ENCODE data around the gene RFTN1. TPM values are rescaled to one million over a fixed set of nuclear protein-coding genes. Genes with fewer than 3 reads are reported as not detected.
A peak's percentile ranks its signal among the peaks of the same experiment; 100 is the strongest.
"Not testable (repeated sequence)": the region's sequence is repeated elsewhere in the genome, so short reads cannot be mapped to it uniquely, and the experiment has no call there.

RFTN1 gene
- total RNA-seq, 2 experiments from 2014 or later, result 95.9 to 109 TPM

GRCh38 chr3:16501376-16501775 lies 12.1 kb downstream of the RFTN1 start:
- H3K4me1 Mint-ChIP-seq (ENCODE audit: low read depth), result peaks cover 68% of the 10 kb centered on the region
- no peak overlapping the region for H3K27ac Mint-ChIP-seq
- H3K36me3 Mint-ChIP-seq (ENCODE audit: low read depth), result peaks cover 44% of the 10 kb centered on the region
- no peak for DNase-seq
- H3K4me3 Mint-ChIP-seq, result no peak overlapping the region
- no peaks in the 10 kb centered on the region for H3K9me3 Mint-ChIP-seq
- CTCF ChIA-PET, result interaction anchor here (1.6 kb wide), 1 partner anchor 9 kb away, joined by 4 read pairs; no protein-coding TSS in a partner anchor
- H3K27me3 Mint-ChIP-seq (ENCODE audit: low read depth), result no peaks in the 10 kb centered on the region
- intact Hi-C loops (cut with micrococcal nuclease), result no loop called here

- Mint-ChIP-seq H3K27me3 (ENCODE audit: low read depth) (no peaks in the 10 kb centered on the region), H3K4me3 (no peak overlapping the region), H3K4me1 (ENCODE audit: low read depth) (peaks cover 68% of the 10 kb centered on the region), H3K9me3 (no peaks in the 10 kb centered on the region), H3K36me3 (ENCODE audit: low read depth) (peaks cover 40% of the 10 kb centered on the region), H3K27ac (no peak overlapping the region)
- no peak for DNase-seq
- CTCF ChIA-PET, result interaction anchor here (1.6 kb wide), 1 partner anchor 9 kb away, joined by 4 read pairs; no protein-coding TSS in a partner anchor
- intact Hi-C loops (cut with micrococcal nuclease), result no loop called here
Observed at GRCh38 chr3:16500911-16501310, 12.6 kb downstream of the RFTN1 start.

DNA sequence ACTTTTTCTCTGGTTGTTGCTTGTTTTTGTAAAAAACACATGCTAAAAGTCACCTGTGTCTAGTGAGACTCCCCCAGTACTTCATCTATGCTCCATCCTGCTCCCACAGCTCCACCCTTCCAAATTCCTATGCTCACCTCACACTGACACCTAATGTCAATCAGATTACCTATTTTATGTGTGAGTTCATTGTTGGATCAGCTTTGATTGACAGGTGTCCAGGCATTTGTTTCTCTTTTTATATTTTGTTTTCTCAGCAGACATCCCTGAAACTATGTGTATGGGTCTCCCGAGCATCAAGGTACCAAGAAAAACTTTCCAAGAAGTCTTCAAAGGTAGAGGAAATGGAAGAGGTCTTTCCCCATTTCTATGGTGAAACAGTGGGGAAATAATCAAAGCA lies 13.4 kb downstream of the RFTN1 start:
- Mint-ChIP-seq H3K4me1 (ENCODE audit: low read depth) (peaks cover 70% of the 10 kb centered on the region), H3K4me3 (no peak overlapping the region), H3K36me3 (ENCODE audit: low read depth) (peaks cover 35% of the 10 kb centered on the region), H3K27ac (no peak overlapping the region), H3K27me3 (ENCODE audit: low read depth) (no peaks in the 10 kb centered on the region), H3K9me3 (no peaks in the 10 kb centered on the region)
- CTCF ChIA-PET, result interaction anchor here (1.6 kb wide), 1 partner anchor 10 kb away, joined by 4 read pairs; no protein-coding TSS in a partner anchor
- intact Hi-C loops (cut with micrococcal nuclease), result no loop called here
- DNase-seq, result no peak

GRCh38 chr3:16499351-16499750 lies 14.1 kb downstream of the RFTN1 start:
- Mint-ChIP-seq H3K9me3 (no peaks in the 10 kb centered on the region), H3K4me1 (ENCODE audit: low read depth) (peaks cover 69% of the 10 kb centered on the region), H3K36me3 (ENCODE audit: low read depth) (peaks cover 27% of the 10 kb centered on the region), H3K27me3 (ENCODE audit: low read depth) (no peaks in the 10 kb centered on the region), H3K27ac (no peak overlapping the region), H3K4me3 (no peak overlapping the region)
- intact Hi-C loops (cut with micrococcal nuclease), result no loop called here
- no peak for DNase-seq
- CTCF ChIA-PET, result no interaction called here

DNA sequence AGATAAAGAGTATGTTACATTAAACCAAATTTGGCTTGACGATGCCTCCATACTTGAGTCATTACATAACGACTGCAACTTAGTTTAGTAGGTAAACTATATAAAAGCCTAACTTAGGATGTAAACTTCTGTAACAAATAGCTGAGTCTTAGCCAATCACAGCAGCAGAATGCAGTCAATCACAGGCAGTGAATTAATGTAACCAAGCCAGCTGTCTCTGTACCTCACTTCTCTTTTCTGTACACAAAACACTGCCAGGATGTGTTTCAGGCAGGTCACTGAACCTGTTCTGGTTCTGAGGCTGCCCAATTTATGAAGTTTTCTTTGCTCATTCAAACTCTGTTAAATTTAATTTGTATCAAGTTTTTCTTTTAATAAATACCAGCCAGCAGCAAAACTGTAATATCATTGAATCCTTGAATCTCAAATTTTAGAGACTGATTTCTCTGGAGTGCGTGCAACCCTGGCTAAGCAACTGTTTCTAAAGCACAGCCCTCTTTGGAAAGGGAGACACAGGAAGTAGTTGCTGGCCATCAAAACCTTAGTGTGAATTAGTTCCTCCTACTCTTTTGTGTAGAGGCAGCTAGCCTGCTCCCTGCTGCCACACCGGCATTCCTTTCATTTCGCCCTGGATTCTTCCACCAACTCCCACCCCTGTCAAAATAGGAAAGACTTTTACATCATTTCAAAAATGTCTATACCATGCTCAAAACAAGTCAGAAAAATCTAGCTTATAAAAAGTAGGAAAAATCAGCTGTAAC lies 15.2 kb downstream of the RFTN1 start:
- Mint-ChIP-seq H3K27ac (peak overlapping the region; percentile 4), H3K9me3 (no peaks in the 10 kb centered on the region), H3K27me3 (ENCODE audit: low read depth) (no peaks in the 10 kb centered on the region), H3K4me3 (no peak overlapping the region), H3K4me1 (ENCODE audit: low read depth) (peaks cover 63% of the 10 kb centered on the region), H3K36me3 (ENCODE audit: low read depth) (peaks cover 25% of the 10 kb centered on the region)
- CTCF ChIA-PET, result no interaction called here
- intact Hi-C loops (cut with micrococcal nuclease), result no loop called here
- DNase-seq, result no peak

- H3K27ac Mint-ChIP-seq, result peak overlapping the region; percentile 46
- DNase-seq, result peak; percentile 60
- H3K4me3 Mint-ChIP-seq, result peak overlapping the region; percentile 1
- CTCF ChIA-PET, result interaction anchor here (1.5 to 1.9 kb wide), 2 partner anchors 14 to 44 kb away, joined by 4 to 5 read pairs; no protein-coding TSS in a partner anchor
- H3K36me3 Mint-ChIP-seq (ENCODE audit: low read depth), result peaks cover 31% of the 10 kb centered on the region
- no peaks in the 10 kb centered on the region for H3K9me3 Mint-ChIP-seq
- peaks cover 56% of the 10 kb centered on the region for H3K4me1 Mint-ChIP-seq (ENCODE audit: low read depth)
- H3K27me3 Mint-ChIP-seq (ENCODE audit: low read depth), result no peaks in the 10 kb centered on the region
- intact Hi-C loops (cut with micrococcal nuclease), result loop anchor here (1.0 kb wide), 3 partner anchors 13 to 25 kb away; no protein-coding TSS in a partner anchor
Observed at GRCh38 chr3:16496408-16497222, 16.9 kb downstream of the RFTN1 start.

DNA sequence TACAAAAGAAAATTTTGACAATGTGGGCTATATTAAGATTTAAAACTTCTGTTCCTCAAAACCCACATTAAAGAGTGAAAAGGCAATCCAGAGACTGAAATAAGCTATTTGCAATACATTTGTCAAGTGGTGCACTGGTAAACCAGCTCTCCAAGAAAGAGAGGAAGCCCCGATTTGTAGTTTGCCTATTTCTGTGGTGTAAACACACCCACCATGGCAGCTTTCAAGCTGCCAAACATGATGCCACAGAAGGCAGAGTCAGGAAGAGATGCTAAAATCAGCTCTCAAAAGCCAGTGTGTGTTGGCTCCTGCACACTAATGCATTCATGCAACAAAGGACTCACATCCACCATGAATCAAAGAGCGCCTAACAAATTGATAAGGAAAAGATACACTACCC lies 17.5 kb downstream of the RFTN1 start:
- H3K36me3 Mint-ChIP-seq (ENCODE audit: low read depth), result peaks cover 34% of the 10 kb centered on the region
- peaks cover 59% of the 10 kb centered on the region for H3K4me1 Mint-ChIP-seq (ENCODE audit: low read depth)
- no peaks in the 10 kb centered on the region for H3K9me3 Mint-ChIP-seq
- DNase-seq, result peak; percentile 21
- H3K4me3 Mint-ChIP-seq, result peak overlapping the region; percentile 1
- H3K27ac Mint-ChIP-seq, result peak overlapping the region; percentile 46
- no peaks in the 10 kb centered on the region for H3K27me3 Mint-ChIP-seq (ENCODE audit: low read depth)
- CTCF ChIA-PET, result interaction anchor here (1.5 to 1.9 kb wide), 2 partner anchors 13 to 44 kb away, joined by 4 to 5 read pairs; no protein-coding TSS in a partner anchor
- intact Hi-C loops (cut with micrococcal nuclease), result loop anchor here (1.0 kb wide), 3 partner anchors 13 to 25 kb away; no protein-coding TSS in a partner anchor

DNA sequence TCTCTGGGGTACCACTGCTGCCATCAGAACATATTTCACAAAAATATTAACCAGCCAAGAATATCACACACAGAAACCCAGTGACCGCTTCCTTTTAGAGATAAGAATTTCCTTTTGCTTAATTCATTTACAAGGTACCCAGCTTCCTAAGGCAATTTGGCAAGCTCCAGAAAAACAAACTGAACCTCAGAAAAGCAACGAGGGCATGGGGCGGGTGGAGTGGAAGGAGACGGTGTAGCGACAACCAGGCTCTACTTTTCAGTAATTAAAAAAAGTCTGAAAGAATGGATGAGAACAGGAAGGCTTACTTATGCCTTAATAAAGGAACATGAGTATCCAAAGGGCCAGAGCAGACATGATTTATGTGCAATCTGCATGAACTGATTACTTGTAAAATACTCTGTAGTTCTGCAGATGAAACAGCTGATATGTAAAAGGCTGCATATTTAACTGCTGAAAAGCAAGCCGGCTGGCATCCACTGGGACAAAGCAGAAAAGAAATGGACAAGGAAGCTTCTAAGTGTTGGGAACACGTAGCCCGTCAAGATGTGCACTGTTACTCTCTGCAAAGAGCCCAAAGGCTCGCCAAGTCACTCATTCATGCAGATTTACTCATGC lies 18.6 kb downstream of the RFTN1 start:
- peaks cover 32% of the 10 kb centered on the region for H3K36me3 Mint-ChIP-seq (ENCODE audit: low read depth)
- peaks cover 55% of the 10 kb centered on the region for H3K4me1 Mint-ChIP-seq (ENCODE audit: low read depth)
- no peak overlapping the region for H3K27ac Mint-ChIP-seq
- intact Hi-C loops (cut with micrococcal nuclease), result no loop called here
- CTCF ChIA-PET, result interaction anchor here (1.5 to 1.9 kb wide), 2 partner anchors 12 to 42 kb away, joined by 4 to 5 read pairs; no protein-coding TSS in a partner anchor
- H3K4me3 Mint-ChIP-seq, result no peak overlapping the region
- DNase-seq, result no peak
- no peaks in the 10 kb centered on the region for H3K27me3 Mint-ChIP-seq (ENCODE audit: low read depth)
- H3K9me3 Mint-ChIP-seq, result no peaks in the 10 kb centered on the region

GRCh38 chr3:16494094-16494493 lies 19.4 kb downstream of the RFTN1 start:
- H3K4me1 Mint-ChIP-seq (ENCODE audit: low read depth), result peaks cover 52% of the 10 kb centered on the region
- CTCF ChIA-PET, result no interaction called here
- H3K27ac Mint-ChIP-seq, result no peak overlapping the region
- no peaks in the 10 kb centered on the region for H3K27me3 Mint-ChIP-seq (ENCODE audit: low read depth)
- DNase-seq, result no peak
- H3K36me3 Mint-ChIP-seq (ENCODE audit: low read depth), result peaks cover 32% of the 10 kb centered on the region
- intact Hi-C loops (cut with micrococcal nuclease), result no loop called here
- no peaks in the 10 kb centered on the region for H3K9me3 Mint-ChIP-seq
- H3K4me3 Mint-ChIP-seq, result no peak overlapping the region

DNA sequence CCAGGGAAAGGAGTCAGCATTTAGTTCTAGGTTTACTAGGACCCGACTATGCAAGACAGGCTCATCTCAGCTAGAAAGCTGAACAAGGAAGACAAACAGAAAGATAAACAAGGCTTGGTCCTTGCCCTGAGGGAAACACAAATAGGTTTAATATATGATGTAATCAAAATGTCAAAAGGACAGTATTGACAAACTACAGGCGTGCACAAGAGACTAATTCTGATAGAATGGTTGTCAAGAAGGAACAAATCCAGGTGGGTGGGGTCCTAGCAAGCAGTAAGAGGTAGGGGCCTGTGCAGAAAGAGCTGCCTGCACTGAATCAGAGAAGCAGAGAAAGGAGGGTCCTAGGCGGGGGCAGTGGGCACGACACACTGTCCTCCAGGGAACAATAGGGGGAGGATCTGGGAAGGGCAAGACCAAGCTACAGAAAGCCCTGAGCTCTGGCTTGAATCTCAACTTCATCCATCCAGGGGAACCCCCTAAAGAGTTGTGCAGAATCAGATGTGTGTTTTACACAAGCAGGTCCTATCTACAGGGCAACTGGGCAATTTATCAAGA lies 23.4 kb downstream of the RFTN1 start:
- Mint-ChIP-seq H3K27ac (no peak overlapping the region), H3K9me3 (no peaks in the 10 kb centered on the region), H3K36me3 (ENCODE audit: low read depth) (peaks cover 56% of the 10 kb centered on the region), H3K27me3 (ENCODE audit: low read depth) (no peaks in the 10 kb centered on the region), H3K4me3 (no peak overlapping the region), H3K4me1 (ENCODE audit: low read depth) (peaks cover 42% of the 10 kb centered on the region)
- intact Hi-C loops (cut with micrococcal nuclease), result no loop called here
- no peak for DNase-seq
- CTCF ChIA-PET, result no interaction called here

- H3K27me3 Mint-ChIP-seq (ENCODE audit: low read depth); DNase-seq; CTCF ChIA-PET; intact Hi-C loops (cut with micrococcal nuclease); H3K9me3 Mint-ChIP-seq; H3K4me3 Mint-ChIP-seq; H3K27ac Mint-ChIP-seq: not testable (repeated sequence)
- Mint-ChIP-seq H3K4me1 (ENCODE audit: low read depth) (peaks cover 41% of the 10 kb centered on the region), H3K36me3 (ENCODE audit: low read depth) (peaks cover 57% of the 10 kb centered on the region)
Observed at GRCh38 chr3:16489326-16490061, 24.0 kb downstream of the RFTN1 start.

Measured in activated naive CD4-positive, alpha-beta T cell treated with anti-CD3 and anti-CD28 coated beads for 36 hours (primary cell).